Activated CD4-positive, alpha-beta memory T cell treated with anti-CD3 and anti-CD28 coated beads for 36 hours (primary cell): Measurements from ENCODE around the gene SPACA9. TPM values are rescaled to one million over a fixed set of nuclear protein-coding genes. Genes with fewer than 3 reads are reported as not detected.
A peak's percentile ranks its signal among the peaks of the same experiment; 100 is the strongest.

Experiments used
- CTCF ChIA-PET: fragments of 350-600 bp; sonication (Branson Sonifier 250); formaldehyde crosslinking; loops from one replicate; lab custom pipeline; 2021; ENCODE audit warnings: antibody characterized with exemption, inconsistent platforms; lab: Charles Lee
- POLR2A ChIA-PET: fragments of 350-600 bp; sonication (Branson Sonifier 250); formaldehyde crosslinking; loops from one replicate; lab custom pipeline; 2021; ENCODE audit warnings: antibody characterized with exemption; lab: Charles Lee
- DNase-seq: peaks from one replicate; pipeline ENCODE4 v3.0.0-alpha.2; 2020
- H3K27ac Mint-ChIP-seq: one replicate; pipeline ENCODE4 v1.8.0; 2021; ENCODE audit warnings: mixed read lengths
- H3K27me3 Mint-ChIP-seq: one replicate; pipeline ENCODE4 v1.8.0; 2021; ENCODE audit warnings: mixed read lengths
- H3K36me3 Mint-ChIP-seq: one replicate; pipeline ENCODE4 v1.8.0; 2021; ENCODE audit warnings: mixed read lengths
- H3K4me1 Mint-ChIP-seq: one replicate; pipeline ENCODE4 v1.8.0; 2021; ENCODE audit warnings: low read depth, mixed read lengths
- H3K4me3 Mint-ChIP-seq: one replicate; pipeline ENCODE4 v1.8.0; 2021; ENCODE audit warnings: mild to moderate bottlenecking, mixed read lengths
- H3K9me3 Mint-ChIP-seq: one replicate; pipeline ENCODE4 v1.8.0; 2021; ENCODE audit warnings: mixed read lengths
- intact Hi-C: fragments of 100-400 bp; cut with micrococcal nuclease; formaldehyde crosslinking; loops from one replicate; pipeline ENCODE4 v1.15.1; 2023
- total RNA-seq, 2 experiments: library from RNA; stranded (reverse); gene quantifications; one replicate each; pipeline ENCODE4 v1.2.3, GENCODE V29; 2021

The SPACA9 gene
- total RNA-seq, 2 experiments from 2014 or later: 1.8 to 3.6 TPM

DNA sequence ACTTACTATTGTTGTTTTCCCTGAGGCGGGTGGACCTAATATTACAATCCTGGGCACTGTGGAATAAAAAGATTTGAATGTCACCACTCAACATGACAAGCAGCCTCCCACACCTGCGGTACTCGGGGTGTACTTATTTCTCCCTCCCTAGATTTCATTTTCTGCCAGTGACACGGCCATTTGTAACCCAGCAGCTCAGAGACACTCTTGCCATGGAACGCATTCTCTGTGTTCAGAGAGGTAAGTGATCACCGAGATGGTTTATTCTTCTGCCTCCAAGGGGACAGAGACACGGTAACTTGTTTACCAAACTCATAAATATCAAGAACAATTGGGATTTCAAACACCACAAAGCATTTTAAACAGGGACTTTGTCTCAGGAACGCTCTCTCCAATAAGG, 11.8 kb upstream of the SPACA9 start:
- intact Hi-C loops: no loop called here
- no peaks in the 10 kb centered on the region for H3K9me3 Mint-ChIP-seq
- ChIA-PET POLR2A (no interaction called here), CTCF (interaction anchor here (1.4 kb wide), 1 partner anchor 18 kb away, joined by 3 read pairs; no protein-coding TSS in a partner anchor)
- H3K27ac Mint-ChIP-seq: no peak overlapping the region
- H3K36me3 Mint-ChIP-seq: no peaks in the 10 kb centered on the region
- no peak overlapping the region for H3K4me3 Mint-ChIP-seq
- peaks cover 3% of the 10 kb centered on the region for H3K27me3 Mint-ChIP-seq
- DNase-seq: no peak
- H3K4me1 Mint-ChIP-seq: peaks cover 7% of the 10 kb centered on the region

DNA sequence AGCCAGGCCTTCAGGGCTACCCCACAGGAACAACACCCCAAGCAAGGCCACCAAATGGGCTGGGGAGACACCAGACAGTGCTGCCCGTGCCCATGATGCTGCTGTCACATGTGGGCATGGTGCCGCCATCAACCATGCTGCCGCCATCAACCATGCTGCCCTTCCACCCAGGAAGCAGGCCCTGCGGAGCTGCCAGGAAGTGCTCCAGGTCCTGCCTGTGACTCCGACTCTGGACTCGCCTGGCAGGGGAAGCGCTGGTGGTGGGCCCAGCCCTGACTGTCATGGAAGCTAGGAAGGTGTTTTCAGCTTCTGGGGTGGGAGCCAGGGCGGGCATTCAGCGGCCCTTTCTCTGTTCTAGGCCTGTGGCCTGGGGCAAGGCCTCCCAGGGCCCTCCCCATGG, 9.4 kb upstream of the SPACA9 start:
- no peak for DNase-seq
- POLR2A ChIA-PET: interaction anchor here (0.5 kb wide), 1 partner anchor 121 kb away, joined by 3 read pairs; no protein-coding TSS in a partner anchor
- Mint-ChIP-seq H3K36me3 (no peaks in the 10 kb centered on the region), H3K4me1 (peaks cover 16% of the 10 kb centered on the region), H3K27me3 (no peaks in the 10 kb centered on the region), H3K27ac (no peak overlapping the region), H3K4me3 (no peak overlapping the region), H3K9me3 (no peaks in the 10 kb centered on the region)
- CTCF ChIA-PET: no interaction called here
- intact Hi-C loops: no loop called here

DNA sequence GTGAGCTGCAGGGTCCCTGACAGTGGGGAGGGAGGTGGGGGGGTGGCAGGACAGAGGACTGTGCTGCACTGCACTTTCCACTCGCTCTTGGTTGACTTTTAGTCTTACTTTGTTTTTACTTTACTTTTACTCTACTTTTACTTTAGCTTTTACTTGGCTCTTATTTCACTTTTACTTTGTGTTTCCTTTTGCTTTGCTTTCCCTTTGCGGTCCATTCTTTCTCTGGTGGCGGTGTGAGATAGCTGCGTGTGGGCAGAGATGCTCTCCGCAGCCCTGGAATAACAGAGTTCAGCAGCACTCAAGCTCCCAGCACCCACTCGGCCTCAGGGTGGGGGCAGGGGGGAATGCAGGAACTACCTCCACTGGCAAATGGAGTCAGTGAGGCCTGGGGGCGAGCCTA, 5.3 kb upstream of the SPACA9 start:
- no peaks in the 10 kb centered on the region for H3K36me3 Mint-ChIP-seq
- peak overlapping the region; percentile 57 for H3K4me3 Mint-ChIP-seq
- ChIA-PET CTCF (interaction anchor here (0.9 to 3.6 kb wide), 2 partner anchors 24 to 29 kb away, joined by 3 to 14 read pairs; no protein-coding TSS in a partner anchor), POLR2A (interaction anchor here (0.6 kb wide), 1 partner anchor 27 kb away, joined by 4 read pairs; no protein-coding TSS in a partner anchor)
- intact Hi-C loops: no loop called here
- no peaks in the 10 kb centered on the region for H3K9me3 Mint-ChIP-seq
- H3K27me3 Mint-ChIP-seq: no peaks in the 10 kb centered on the region
- H3K27ac Mint-ChIP-seq: peak overlapping the region; percentile 85
- peaks cover 19% of the 10 kb centered on the region for H3K4me1 Mint-ChIP-seq
- peak; percentile 60 for DNase-seq

DNA sequence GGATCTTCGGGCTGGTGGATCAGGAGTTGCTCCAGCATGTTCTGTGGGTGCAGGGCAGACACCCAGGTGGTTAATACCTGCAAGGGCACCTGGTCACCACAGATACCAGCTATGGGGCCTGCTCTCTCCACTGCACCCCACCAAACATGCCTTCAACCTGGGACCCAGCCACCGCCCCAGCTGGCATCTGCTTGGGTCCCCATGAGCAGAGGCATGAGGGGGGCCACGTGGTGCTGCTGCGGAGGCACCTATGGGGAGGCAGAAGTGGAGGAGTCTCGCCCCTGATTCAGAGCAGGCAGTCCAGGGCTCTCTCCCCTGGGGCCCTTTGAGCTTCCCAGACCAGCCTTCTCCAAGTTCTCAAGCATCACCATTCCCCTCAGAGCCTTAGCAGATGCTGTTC, 3.5 kb upstream of the SPACA9 start:
- no peaks in the 10 kb centered on the region for H3K27me3 Mint-ChIP-seq
- CTCF ChIA-PET: interaction anchor here (1.2 to 3.6 kb wide), 2 partner anchors 27 to 106 kb away, joined by 3 to 14 read pairs; no protein-coding TSS in a partner anchor
- no peaks in the 10 kb centered on the region for H3K9me3 Mint-ChIP-seq
- peaks cover 26% of the 10 kb centered on the region for H3K4me1 Mint-ChIP-seq
- intact Hi-C loops: no loop called here
- POLR2A ChIA-PET: no interaction called here
- H3K36me3 Mint-ChIP-seq: no peaks in the 10 kb centered on the region
- H3K4me3 Mint-ChIP-seq: no peak overlapping the region
- H3K27ac Mint-ChIP-seq: no peak overlapping the region
- DNase-seq: no peak

DNA sequence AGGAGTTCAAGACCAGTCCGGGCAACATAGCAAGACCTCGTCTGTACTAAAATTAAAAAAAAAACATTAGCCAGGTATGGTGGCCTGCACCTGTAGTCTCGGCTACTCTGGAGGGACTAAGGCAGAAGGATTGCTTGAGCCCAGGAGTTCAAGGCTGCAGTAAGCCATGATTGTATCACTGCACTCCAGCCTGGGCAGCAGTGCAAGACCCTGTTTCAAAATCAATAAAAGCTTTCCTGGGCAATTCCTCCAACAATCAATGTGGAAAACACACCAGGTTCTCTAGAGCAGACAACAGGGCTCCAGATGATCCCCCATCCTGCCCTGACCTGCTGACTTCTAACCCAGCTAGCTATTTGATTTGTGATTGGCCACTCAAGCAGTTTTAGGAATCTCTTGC, 1.8 kb upstream of the SPACA9 start:
- ChIA-PET CTCF (interaction anchor here (1.0 to 1.6 kb wide), 4 partner anchors 23 to 145 kb away, joined by 3 to 4 read pairs (median 3); no protein-coding TSS in a partner anchor), POLR2A (no interaction called here)
- intact Hi-C loops: no loop called here
- Mint-ChIP-seq H3K4me3 (peak overlapping the region; percentile 62), H3K36me3 (no peaks in the 10 kb centered on the region), H3K27me3 (no peaks in the 10 kb centered on the region), H3K9me3 (no peaks in the 10 kb centered on the region), H3K4me1 (peaks cover 22% of the 10 kb centered on the region), H3K27ac (no peak overlapping the region)
- DNase-seq: no peak

DNA sequence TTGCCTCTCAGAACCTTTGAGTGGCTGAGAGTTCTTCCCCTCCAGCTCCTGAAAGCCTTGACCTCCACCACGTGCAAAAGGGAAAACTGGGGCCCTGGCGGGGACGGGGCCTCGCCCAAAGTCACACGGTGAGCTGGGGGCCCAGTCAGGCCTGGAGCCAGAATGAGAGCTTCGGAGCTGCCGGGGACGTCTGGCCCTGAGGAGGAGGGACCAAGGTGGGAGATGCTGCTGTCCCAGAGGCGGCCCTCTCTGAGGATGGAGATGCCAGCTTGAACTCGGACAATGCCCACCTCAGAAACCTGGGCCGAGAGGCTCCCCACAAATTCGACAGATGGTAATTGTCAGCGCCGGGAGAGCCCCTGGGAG, 1.3 kb upstream of the SPACA9 start:
- Mint-ChIP-seq H3K9me3 (no peaks in the 10 kb centered on the region), H3K4me3 (peak overlapping the region; percentile 62), H3K27me3 (no peaks in the 10 kb centered on the region), H3K27ac (no peak overlapping the region), H3K36me3 (no peaks in the 10 kb centered on the region), H3K4me1 (peaks cover 22% of the 10 kb centered on the region)
- intact Hi-C loops: no loop called here
- POLR2A ChIA-PET: interaction anchor here (0.6 kb wide), 1 partner anchor 63 kb away, joined by 4 read pairs; no protein-coding TSS in a partner anchor
- CTCF ChIA-PET: interaction anchor here (1.0 to 1.6 kb wide), 4 partner anchors 23 to 145 kb away, joined by 3 to 4 read pairs (median 3); no protein-coding TSS in a partner anchor
- DNase-seq: no peak

DNA sequence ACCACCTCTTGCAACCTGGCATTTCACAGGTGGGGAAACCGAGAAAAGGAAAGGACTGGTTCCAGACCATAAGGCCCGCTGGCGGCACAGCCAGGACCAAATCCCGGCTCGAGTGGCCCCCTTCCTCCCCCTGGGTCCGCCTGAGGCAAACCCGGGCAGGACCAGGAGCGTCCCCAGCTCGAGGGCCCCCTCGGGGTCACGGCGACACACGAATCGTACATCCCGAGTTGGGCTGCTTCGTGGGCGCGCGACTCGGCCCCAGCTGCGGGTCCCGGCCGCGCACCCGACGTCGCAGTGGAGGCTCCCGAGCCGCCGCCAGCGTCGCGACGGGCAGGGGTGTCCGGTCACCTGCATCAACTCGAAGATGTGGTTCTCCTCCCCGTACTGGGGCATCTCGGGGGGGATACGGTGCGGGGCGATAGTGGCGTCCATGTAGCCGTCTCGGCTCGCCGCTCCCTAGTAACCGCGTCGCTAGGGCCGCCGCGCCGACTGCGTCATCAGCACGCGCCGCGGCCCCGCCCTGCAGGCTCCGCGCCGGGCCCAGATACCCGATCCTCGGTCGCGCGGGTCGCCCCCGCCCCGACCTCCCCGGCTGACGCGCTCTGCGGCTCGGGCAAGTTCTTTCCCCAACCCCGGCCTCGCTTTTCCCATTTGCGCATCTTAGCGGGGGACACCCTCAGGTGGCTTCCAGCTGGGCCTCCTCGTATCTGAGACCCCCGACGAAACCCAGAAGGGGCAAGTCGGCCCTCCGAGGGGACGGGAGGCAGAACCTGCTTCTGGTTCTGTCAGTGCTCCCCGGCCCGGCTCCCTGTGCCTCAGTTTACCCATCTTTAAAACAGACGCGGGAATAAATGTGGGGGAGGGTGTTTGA, 639 bp upstream of the SPACA9 start, which contains the start of gene AK8:
TSS of gene AK8 (minus strand) at position 461 of the 871 bp plus-strand sequence. CDS start at position 432, 29 bp downstream.
- peak within 1 kb of the TSS; percentile 73 for H3K4me3 Mint-ChIP-seq

DNA sequence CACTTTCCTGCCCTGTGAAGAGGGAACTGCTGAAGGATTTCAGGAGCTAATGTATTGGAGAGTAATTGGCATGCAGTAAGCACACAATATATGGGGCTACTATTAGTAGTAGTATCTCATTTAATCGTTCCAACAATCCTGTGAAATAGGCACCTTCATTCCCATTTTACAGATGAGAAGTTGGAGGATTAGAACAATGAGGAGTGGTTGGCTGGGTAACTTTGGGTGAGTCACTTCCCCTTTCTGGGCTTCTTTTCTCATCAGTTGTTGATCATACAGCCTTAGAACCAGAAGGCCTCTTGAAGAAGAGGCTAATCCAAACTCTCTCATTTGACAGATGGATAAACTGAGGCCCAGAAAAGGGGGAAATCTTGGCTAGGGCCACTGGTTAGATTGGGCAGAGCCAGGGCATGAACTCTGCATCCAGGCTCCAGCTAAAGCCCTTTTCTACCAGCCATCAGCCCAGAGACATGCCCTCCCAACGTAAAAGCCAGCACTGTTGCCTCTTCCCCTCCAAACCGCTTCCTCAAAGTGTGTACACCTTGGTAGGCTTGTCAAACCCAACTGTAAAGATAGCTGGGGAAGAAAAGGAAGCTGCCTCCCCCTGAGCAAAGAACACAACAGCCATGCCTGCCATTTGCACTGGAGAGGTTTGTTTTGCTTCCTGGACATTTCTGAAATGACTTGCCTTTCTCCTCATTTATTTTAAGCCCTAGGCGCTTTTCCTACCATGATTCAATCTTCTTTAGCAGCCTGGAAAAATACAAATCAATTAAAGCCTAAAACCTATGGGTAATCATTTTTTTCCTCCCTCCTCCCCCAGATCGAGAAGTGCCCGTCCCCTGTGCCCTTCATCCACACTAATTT, 992 bp downstream of the SPACA9 start:
- ChIA-PET CTCF (interaction anchor here (0.8 to 1.3 kb wide), 2 partner anchors 22 to 45 kb away, joined by 4 to 7 read pairs; no protein-coding TSS in a partner anchor), POLR2A (no interaction called here)
- Mint-ChIP-seq H3K36me3 (no peaks in the 10 kb centered on the region), H3K9me3 (no peaks in the 10 kb centered on the region), H3K27ac (no peak overlapping the region), H3K4me1 (peaks cover 16% of the 10 kb centered on the region), H3K4me3 (peak overlapping the region; percentile 73), H3K27me3 (no peaks in the 10 kb centered on the region)
- DNase-seq: no peak
- intact Hi-C loops: loop anchor here (2.0 kb wide), 1 partner anchor 65 kb away; the partner anchor contains the start of gene TSC1

More for the DNA sequence above, 639 bp upstream of the SPACA9 start, which contains the start of gene AK8:
- Mint-ChIP-seq H3K27me3 (no peaks in the 10 kb centered on the region), H3K4me1 (peaks cover 25% of the 10 kb centered on the region), H3K36me3 (no peaks in the 10 kb centered on the region), H3K27ac (peak within 1 kb of the TSS; percentile 8), H3K9me3 (no peaks in the 10 kb centered on the region)
- DNase-seq: peak; percentile 83
- ChIA-PET POLR2A (interaction anchor here (0.6 to 1.3 kb wide), 2 partner anchors 62 to 208 kb away, joined by 4 to 5 read pairs; partner anchors contain the start of genes DDX31 and GTF3C4), CTCF (interaction anchor here (1.0 to 1.6 kb wide), 5 partner anchors 22 to 144 kb away, joined by 3 to 7 read pairs (median 3); no protein-coding TSS in a partner anchor)
- intact Hi-C loops: loop anchor here (2.0 kb wide), 1 partner anchor 67 kb away; the partner anchor contains the start of gene TSC1

DNA sequence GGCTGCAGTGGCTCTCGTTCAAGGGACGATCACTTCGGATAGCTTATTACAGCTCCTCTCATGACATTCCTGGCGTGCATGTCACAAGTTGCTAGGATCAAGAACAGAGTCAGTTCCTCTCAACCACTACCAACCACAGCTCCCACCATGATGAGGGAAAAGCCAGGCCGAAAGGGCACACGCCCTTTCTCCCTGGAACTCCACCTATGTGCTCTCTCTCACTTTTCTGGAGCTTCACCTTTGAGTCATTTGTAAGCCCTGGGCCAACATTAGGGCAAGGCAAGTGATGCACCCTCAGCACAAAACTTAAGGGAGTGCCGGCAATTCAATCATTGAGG, 1.6 kb downstream of the SPACA9 start:
- CTCF ChIA-PET: interaction anchor here (0.7 to 0.8 kb wide), 2 partner anchors 19 to 44 kb away, joined by 4 read pairs; no protein-coding TSS in a partner anchor
- Mint-ChIP-seq H3K27ac (no peak overlapping the region), H3K9me3 (no peaks in the 10 kb centered on the region), H3K27me3 (no peaks in the 10 kb centered on the region), H3K4me1 (peaks cover 16% of the 10 kb centered on the region), H3K36me3 (no peaks in the 10 kb centered on the region), H3K4me3 (no peak overlapping the region)
- POLR2A ChIA-PET: no interaction called here
- intact Hi-C loops: no loop called here
- DNase-seq: no peak

DNA sequence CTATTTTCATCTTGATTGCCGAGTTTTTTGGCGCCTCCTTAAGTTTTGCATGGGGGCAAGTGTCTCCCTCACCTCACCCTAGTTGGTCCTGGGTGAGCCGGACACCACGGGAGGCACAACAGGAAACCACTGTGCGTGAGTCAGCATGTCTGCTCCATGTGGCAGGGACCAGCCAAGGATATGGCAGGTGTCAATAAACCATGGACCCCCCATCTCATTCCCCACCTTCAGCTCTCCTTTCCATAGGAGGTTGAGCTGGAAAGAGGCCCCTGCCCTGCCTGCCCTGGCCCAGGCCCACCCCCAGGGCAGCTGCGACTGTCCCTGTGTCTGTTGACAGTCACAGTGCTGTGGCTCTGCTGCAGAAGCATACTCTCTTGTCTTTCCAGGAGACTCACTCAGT, 3.1 kb downstream of the SPACA9 start:
- Mint-ChIP-seq H3K9me3 (no peaks in the 10 kb centered on the region), H3K27ac (no peak overlapping the region), H3K4me1 (peaks cover 16% of the 10 kb centered on the region), H3K36me3 (no peaks in the 10 kb centered on the region), H3K27me3 (no peaks in the 10 kb centered on the region), H3K4me3 (no peak overlapping the region)
- DNase-seq: no peak
- intact Hi-C loops: no loop called here
- ChIA-PET POLR2A (no interaction called here), CTCF (interaction anchor here (1.0 to 1.2 kb wide), 2 partner anchors 21 to 23 kb away, joined by 3 to 4 read pairs; no protein-coding TSS in a partner anchor)

DNA sequence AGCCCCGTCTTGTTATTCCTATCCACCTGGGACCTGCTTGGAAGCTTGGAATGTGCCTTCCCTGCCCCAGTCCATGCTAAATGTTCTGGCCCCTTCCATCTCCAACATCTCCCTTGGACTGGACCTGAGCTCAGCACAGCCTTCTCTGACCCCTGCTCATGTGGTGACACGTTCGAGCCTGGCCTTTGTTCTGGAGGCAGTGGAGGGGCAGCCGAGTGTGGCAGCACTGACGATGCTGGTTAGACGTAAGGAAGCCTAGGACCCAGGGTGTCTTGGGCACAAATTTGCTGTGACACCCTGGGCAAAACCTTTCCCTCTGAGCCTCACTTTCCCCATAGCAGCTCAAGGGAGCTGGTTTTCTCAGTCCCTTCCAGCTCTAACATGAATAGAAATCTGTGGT, 3.9 kb downstream of the SPACA9 start:
- Mint-ChIP-seq H3K9me3 (no peaks in the 10 kb centered on the region), H3K27me3 (no peaks in the 10 kb centered on the region), H3K4me1 (peaks cover 14% of the 10 kb centered on the region), H3K27ac (no peak overlapping the region), H3K4me3 (no peak overlapping the region), H3K36me3 (no peaks in the 10 kb centered on the region)
- CTCF ChIA-PET: interaction anchor here (0.9 to 1.2 kb wide), 3 partner anchors 17 to 20 kb away, joined by 3 to 4 read pairs (median 3); no protein-coding TSS in a partner anchor
- POLR2A ChIA-PET: no interaction called here
- DNase-seq: no peak
- intact Hi-C loops: no loop called here
